Esophagus muscularis mucosa (tissue), 4 donors: ENCODE results near the gene GUSB. TPM values are rescaled to one million over a fixed set of nuclear protein-coding genes. Genes with fewer than 3 reads are reported as not detected.
"Not testable (repeated sequence)": the region's sequence is repeated elsewhere in the genome, so short reads cannot be mapped to it uniquely, and the experiment has no call there.

ENCODE experiments used
- DNase-seq: peaks from one replicate; pipeline ENCODE4 v3.0.0-alpha.2; 2017; ENCODE audit errors: extremely low spot score
- H3K27ac ChIP-seq, 4 donors: fragments of 200-600 bp; sonication (generic); replicated peaks in 1 of 4; 1 replicate in 3 of 4; 2 replicates in 1 of 4; pipeline ENCODE4 v1.5.1; 2016 to 2019; ENCODE audit warnings: mild to moderate bottlenecking in 1 of 4
- H3K27me3 ChIP-seq, 4 donors: fragments of 200-600 bp; sonication (generic); one replicate each; pipeline versions ENCODE4 v1.5.1 to v1.6.0; 2016 to 2019
- H3K36me3 ChIP-seq, 4 donors: fragments of 200-600 bp; sonication (generic); one replicate each; pipeline ENCODE4 v1.5.1; 2016 to 2019
- H3K4me1 ChIP-seq, 4 donors: fragments of 200-600 bp; sonication (generic); one replicate each; pipeline ENCODE4 v1.5.1; 2016 to 2019
- H3K4me3 ChIP-seq, 4 donors: fragments of 200-600 bp; sonication (generic); 1 replicate in 2 of 4; 2 replicates in 2 of 4; pipeline ENCODE4 v1.5.1; 2016 to 2019; ENCODE audit warnings: mild to moderate bottlenecking in 4 of 4, moderate library complexity in 1 of 4
- H3K9me3 ChIP-seq, 4 donors: fragments of 200-600 bp; sonication (generic); 1 replicate in 3 of 4; 2 replicates in 1 of 4; pipeline ENCODE4 v1.5.1; 2016 to 2019
- CTCF ChIP-seq, 3 experiments: fragments of 200-600 bp in 2 of 3; fragments of 450-650 bp in 1 of 3; sonication (generic) in 2 of 3; IDR thresholded peaks; one replicate each; pipeline ENCODE4 v1.5.1; 2017 to 2019; ENCODE audit warnings: antibody characterized with exemption in 3 of 3, mild to moderate bottlenecking in 2 of 3, moderate library complexity in 1 of 3
- EP300 ChIP-seq: sonication (generic); formaldehyde crosslinking; IDR thresholded peaks from one replicate; pipeline ENCODE4 v1.6.1; 2017; ENCODE audit warnings: antibody characterized with exemption
- POLR2A ChIP-seq: fragments of 450-650 bp; IDR thresholded peaks from one replicate; pipeline ENCODE4 v1.6.1; 2017; ENCODE audit warnings: antibody characterized with exemption, moderate library complexity, mild to moderate bottlenecking, low read depth
- POLR2AphosphoS5 ChIP-seq, 2 donors: sonication (generic); formaldehyde crosslinking; IDR thresholded peaks; one replicate each; pipeline ENCODE4 v1.6.1; 2017; ENCODE audit warnings: antibody characterized with exemption in 2 of 2
- WGBS: methylation state at CpG from one replicate; pipeline ENCODE4 v1.1.5; 2018; 5-methylcytosine and 5-hydroxymethylcytosine counted together
- intact Hi-C: fragments of 100-400 bp; cut with DNase I; formaldehyde crosslinking; loops from one replicate; pipeline ENCODE4 v1.15.1; 2023
- total RNA-seq, 4 donors: library from RNA; depleted of rRNA; stranded (reverse); fragments of >200 nt; gene quantifications; one replicate each; pipeline versions ENCODE4 v1.1.0 to v1.2.1, GENCODE V29; 2016

GUSB gene
- total RNA-seq, 4 donors from 2014 or later, result 16.2 to 19.0 (median 17.3) TPM

GRCh38 chr7:65967361-65968155 is 14.5 kb downstream of the GUSB start:
- no peaks in the 10 kb centered on the region for H3K4me1 ChIP-seq
- H3K9me3 ChIP-seq, result no peaks in the 10 kb centered on the region
- peaks cover 83 to 100% (median 99%) of the 10 kb centered on the region in 4 donors for H3K36me3 ChIP-seq
- no peaks in the 10 kb centered on the region for H3K27me3 ChIP-seq
- TF ChIP-seq CTCF (IDR thresholded peaks at IDR 0.05), result no peak
- H3K27ac ChIP-seq, result no peak overlapping the region
- no peak for DNase-seq
- intact Hi-C loops, result no loop called here
- WGBS, result 87% methylated on average over 17 of the region's 17 CpGs
- no peak overlapping the region for H3K4me3 ChIP-seq

- no peak overlapping the region for H3K4me3 ChIP-seq
- H3K36me3 ChIP-seq, result peaks cover 80 to 100% (median 99%) of the 10 kb centered on the region in 4 donors
- no peak for TF ChIP-seq POLR2A
- no peaks in the 10 kb centered on the region for H3K9me3 ChIP-seq
- intact Hi-C loops, result no loop called here
- DNase-seq, result no peak
- no peaks in the 10 kb centered on the region for H3K27me3 ChIP-seq
- WGBS, result 86% methylated on average over 6 of the region's 6 CpGs
- no peak overlapping the region for H3K27ac ChIP-seq
- no peaks in the 10 kb centered on the region for H3K4me1 ChIP-seq
Observed at GRCh38 chr7:65966146-65966545, 15.9 kb downstream of the GUSB start.

- DNase-seq, result not testable (repeated sequence)
Observed at GRCh38 chr7:65964671-65965070, 17.3 kb downstream of the GUSB start.

GRCh38 chr7:65962033-65962432 is 20.0 kb downstream of the GUSB start:
- WGBS, result 91% methylated on average over 6 of the region's 6 CpGs
- Histone ChIP-seq H3K9me3 (no peaks in the 10 kb centered on the region), H3K4me1 (no peaks in the 10 kb centered on the region), H3K27ac (no peak overlapping the region), H3K4me3 (no peak overlapping the region), H3K36me3 (peaks cover 61 to 98% (median 87%) of the 10 kb centered on the region in 4 donors), H3K27me3 (no peaks in the 10 kb centered on the region)
- TF ChIP-seq CTCF (IDR thresholded peaks at IDR 0.05) (no peak), POLR2AphosphoS5 (IDR thresholded peaks at IDR 0.05) (no peak), EP300 (no peak), POLR2A (no peak)
- intact Hi-C loops, result no loop called here
- no peak for DNase-seq

More at GRCh38 chr7:65964671-65965070, 17.3 kb downstream of the GUSB start:
- H3K27ac ChIP-seq, H3K4me3 ChIP-seq, intact Hi-C loops, H3K4me1 ChIP-seq, H3K27me3 ChIP-seq, H3K9me3 ChIP-seq: not testable (repeated sequence)
- WGBS, result 78% methylated on average over 3 of the region's 3 CpGs
- peaks cover 79 to 100% (median 99%) of the 10 kb centered on the region in 4 donors for H3K36me3 ChIP-seq

- no peak for TF ChIP-seq CTCF (IDR thresholded peaks at IDR 0.05)
- no peak for TF ChIP-seq POLR2A
- no peak for TF ChIP-seq POLR2AphosphoS5 (IDR thresholded peaks at IDR 0.05)
- TF ChIP-seq EP300, result no peak
- Histone ChIP-seq H3K9me3 (no peaks in the 10 kb centered on the region), H3K4me3 (no peak overlapping the region), H3K27ac (no peak overlapping the region), H3K36me3 (peaks cover 52 to 98% (median 76%) of the 10 kb centered on the region in 4 donors), H3K4me1 (no peaks in the 10 kb centered on the region), H3K27me3 (no peaks in the 10 kb centered on the region)
- DNase-seq, result no peak
- intact Hi-C loops, result no loop called here
- 72% methylated on average over 18 of the region's 19 CpGs for WGBS
Observed at GRCh38 chr7:65960351-65961074, 21.5 kb downstream of the GUSB start.
